Measurements from ENCODE around the gene D2HGDH.
"Not testable (repeated sequence)": the region's sequence is repeated elsewhere in the genome, so short reads cannot be mapped to it uniquely, and the experiment has no call there.

D2HGDH gene

DNA sequence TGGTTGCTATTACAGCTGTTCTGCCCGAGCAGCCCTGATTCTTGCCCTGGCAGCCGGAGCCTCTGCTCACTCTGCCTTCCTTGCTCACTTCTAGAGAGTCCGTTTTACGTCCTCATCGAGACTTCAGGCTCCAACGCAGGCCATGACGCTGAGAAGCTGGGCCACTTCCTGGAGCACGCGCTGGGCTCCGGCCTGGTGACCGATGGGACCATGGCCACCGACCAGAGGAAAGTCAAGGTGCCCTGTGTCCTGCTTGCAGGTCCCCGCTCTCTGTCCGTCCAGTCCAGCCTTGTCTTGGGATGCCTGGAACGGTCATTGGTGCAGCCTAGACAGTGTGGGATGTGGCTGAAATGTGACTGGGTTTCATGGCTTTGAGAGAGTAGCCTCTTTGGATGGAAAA is 16.7 kb downstream of the D2HGDH start:
- DNase-seq = no peak

DNA sequence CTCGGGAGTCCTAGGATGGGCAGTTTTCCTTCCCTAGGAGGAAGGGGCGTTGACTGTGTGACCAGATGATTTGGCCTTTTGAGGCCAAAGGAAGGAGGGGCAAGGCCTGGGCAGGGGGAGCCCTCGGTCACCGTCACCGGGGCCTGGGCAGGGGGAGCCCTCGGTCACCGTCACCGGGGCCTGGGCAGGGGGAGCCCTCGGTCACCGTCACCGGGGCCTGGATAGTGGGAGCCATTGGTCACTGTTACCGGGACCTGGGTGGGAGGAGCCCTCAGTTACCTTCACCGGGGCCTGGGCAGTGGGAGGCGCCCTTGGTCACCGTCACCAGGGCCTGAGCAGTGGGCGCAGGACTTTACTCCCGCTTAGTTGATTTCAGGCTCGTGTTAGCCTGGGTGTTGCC is 17.3 kb downstream of the D2HGDH start:
- no peak for DNase-seq

- DNase-seq = no peak
Observed at GRCh38 chr2:241752253-241752652, 17.8 kb downstream of the D2HGDH start.

DNA sequence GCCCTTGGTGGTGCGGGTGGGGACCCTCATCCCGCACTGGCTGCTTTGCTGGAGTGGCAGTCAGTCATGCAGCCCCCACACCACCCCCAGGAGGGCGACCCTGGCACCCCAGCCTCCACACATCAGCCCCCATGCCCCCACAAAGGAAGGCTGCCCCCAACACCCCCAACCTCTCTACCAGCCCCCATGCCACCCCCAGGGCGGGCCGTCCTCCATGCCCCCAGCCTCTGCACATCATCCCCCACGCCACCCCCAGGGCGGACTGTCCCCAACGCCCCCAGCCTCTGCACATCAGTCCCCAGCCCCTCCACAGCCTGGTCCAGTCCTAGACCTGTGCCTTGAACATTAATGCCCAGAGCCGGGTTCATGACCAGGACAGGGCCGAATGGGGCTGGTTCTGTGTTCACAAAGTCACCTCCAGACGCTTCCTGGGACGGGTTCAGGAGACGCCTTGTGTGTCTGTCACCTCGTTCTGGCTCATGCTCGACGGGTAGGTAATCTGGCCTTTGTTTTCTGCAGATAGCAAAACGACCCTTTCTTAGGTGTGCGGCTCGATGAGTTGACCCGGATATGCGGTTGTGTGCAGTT is 18.4 kb downstream of the D2HGDH start:
- no peak for DNase-seq

DNA sequence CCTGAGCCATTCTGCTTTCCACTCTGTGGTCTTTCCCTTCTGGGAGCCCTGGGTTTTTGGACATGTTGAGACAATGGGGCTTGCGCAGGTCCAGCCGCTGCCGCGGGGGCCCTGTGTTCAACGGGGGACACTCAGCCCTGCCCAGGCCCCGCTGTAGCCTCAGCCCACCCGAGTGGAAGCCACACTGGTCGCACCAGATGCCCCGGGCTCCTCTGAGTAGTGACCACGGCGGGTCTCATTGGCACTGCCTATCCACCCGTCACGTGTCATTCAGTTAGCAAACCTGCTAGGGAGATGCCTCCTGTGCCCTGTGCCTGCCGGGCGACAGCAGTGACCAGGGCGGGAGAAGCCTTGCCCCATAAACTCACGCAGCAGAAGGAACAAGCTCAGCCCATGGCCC is 19.1 kb downstream of the D2HGDH start:
- no peak for DNase-seq

GRCh38 chr2:241754042-241754441 is 19.6 kb downstream of the D2HGDH start:
- DNase-seq = no peak

DNA sequence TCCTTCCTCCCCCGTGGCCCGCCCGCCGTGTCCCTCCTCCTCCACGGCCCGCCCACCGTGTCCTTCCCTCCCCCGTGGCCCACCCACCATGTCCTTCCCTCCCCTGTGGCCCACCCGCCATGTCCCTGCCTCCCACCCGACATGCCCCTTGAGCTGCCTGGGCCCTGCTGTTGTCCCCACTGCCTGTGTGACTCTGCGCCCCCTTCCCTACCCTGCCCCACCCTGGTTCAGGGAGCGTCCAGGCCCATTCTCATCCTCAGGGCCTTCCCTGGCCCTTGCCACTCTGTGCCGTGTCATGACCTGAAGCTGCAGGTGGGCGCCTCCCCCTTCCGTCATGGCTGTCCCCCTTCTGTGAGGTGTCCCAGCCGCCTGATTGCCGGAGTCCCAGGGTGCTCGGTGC is 20.7 kb downstream of the D2HGDH start:
- DNase-seq = no peak

- no peak for DNase-seq
Observed at GRCh38 chr2:241755777-241756176, 21.3 kb downstream of the D2HGDH start.

DNA sequence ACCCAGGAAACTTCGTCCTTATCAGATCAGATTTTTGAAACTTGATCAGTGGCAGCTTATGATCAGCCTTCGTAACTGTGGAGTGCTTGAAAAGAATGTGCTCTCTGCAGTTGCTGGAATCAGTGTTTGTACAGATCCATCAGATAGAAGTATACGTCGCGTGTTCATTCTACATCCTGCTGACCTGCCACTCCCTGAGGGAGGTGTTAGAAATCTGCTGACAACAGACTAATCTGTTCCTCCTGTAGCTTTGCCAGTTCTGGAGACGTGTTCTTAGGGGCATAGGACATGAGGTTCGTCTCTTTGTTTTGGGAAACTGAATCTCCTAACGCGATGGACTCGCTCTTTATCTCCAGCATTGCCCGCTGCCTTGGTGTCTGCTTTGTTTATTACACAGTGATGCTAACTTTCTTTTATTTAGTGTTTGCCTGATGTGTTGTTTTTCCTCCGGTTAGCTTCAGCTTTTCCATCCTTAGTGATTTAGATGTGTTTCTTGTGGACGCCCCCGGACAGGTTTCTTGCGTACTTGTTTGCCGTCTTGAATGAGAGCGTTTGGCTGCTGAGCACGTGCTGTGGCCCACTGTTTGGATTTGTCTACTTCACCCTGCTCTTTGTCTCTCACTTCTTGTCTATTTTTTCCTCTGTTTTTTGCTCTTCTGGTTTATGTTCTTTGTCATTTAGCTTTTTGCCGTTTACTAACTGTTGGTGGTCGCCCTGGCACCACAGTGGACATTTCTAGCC is 24.8 kb downstream of the D2HGDH start:
- DNase-seq = no peak

GRCh38 chr2:241759893-241760292 is 25.5 kb downstream of the D2HGDH start:
- not testable (repeated sequence) for DNase-seq

DNA sequence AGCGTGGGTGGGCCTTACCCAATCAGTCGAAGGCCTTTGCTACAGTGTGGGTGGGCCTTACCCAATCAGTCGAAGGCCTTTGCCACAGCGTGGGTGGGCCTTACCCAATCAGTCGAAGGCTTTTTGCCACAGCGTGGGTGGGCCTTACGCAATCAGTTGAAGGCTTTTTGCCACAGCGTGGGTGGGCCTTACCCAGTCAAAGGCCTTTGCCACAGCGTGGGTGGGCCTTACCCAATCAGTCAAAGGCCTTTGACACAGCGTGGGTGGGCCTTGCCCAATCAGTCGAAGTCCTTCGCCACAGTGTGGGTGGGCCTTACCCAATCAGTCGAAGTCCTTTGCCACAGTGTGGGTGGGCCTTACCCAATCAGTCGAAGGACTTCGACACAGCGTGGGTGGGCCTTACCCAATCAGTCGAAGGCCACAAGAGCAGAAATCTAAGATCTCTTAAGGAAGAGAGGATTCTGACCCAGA is 25.9 kb downstream of the D2HGDH start:
- no peak for DNase-seq

DNA sequence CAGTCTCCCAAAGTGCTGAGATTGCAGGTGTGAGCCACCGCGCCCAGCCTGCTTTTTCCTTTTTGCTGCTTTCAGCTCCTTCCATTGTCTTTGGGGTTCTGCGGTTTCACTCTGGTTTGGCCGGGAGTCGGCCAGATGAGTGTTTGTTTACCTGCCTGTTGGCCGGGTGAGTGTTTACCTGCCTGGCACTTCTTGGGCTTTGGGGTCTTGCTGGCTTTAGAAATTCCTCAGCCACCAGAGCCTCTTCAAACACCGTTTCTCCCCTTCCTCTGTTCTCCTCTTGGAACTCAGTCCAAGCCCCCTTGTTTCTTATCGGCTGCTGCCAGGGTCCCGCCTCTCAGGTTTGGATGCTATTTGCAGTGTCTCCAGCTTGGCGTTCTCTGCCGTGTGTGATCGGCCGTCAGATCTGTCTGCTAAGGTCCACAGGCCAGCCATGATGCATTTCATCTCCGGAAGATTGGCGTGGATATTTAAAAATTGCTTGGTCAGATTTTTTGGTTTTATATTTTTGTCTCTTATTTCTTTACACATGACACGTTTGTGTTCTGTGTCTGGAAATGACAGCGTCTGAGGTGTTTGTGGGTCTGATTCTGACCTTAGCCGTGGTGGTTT is 28.0 kb downstream of the D2HGDH start:
- DNase-seq = no peak

DNA sequence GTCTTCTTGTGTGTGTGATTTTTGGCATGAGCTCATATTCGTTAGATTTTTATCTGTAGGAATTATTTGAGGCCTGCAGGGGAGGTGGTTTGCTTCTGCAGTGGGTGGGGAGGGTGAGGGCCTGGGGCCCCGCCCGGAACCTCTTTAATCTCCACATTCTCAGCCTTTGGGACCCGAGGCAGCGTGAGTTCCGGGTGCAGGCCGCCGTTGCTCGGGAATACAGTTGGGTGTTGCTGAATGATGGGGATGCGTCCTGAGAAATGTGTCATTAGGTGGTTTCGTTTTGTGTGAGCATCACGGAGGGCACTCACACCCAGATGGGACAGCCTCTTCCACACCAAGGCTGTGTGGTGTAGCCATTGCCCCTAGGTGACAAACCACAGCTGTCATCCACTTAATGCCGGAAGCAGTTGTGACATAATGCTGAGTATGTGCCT is 28.5 kb downstream of the D2HGDH start:
- no peak for DNase-seq

DNA sequence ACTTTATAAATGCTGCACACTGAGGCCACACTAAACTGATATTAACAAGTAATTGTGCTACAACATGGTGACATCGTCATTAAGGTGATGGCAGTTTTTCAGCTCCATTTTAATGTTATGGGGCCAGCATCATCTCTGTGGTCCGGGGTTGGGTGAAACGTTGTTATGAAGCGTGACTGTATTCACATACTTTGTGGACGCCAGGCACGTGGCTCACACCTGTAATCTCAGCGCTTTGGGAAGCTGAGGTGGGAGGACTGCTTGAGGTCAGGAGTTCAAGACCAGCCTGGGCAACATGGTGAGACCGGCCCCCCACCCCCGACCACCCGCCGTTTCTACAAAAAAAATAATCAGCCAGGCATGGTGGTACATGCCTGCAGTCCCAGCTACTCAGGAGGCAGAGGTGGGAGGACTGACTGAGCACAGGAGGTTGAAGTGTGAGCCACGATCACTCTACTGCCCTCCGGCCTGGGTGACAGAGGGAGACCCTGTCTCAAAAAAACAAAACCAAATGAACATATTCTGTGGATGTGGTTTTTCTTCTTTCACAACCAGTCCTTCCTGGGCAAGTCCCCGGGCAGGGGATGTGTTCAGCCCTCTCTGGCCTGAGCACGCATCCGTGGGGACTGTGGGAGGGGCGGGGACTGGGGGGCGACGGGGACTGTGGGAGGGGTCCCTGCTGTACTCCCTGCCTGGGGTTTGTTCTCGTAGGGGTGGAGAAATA is 29.3 kb downstream of the D2HGDH start:
- no peak for DNase-seq

GRCh38 chr2:241764275-241765241 is 30.1 kb downstream of the D2HGDH start:
- no peak for DNase-seq

DNA sequence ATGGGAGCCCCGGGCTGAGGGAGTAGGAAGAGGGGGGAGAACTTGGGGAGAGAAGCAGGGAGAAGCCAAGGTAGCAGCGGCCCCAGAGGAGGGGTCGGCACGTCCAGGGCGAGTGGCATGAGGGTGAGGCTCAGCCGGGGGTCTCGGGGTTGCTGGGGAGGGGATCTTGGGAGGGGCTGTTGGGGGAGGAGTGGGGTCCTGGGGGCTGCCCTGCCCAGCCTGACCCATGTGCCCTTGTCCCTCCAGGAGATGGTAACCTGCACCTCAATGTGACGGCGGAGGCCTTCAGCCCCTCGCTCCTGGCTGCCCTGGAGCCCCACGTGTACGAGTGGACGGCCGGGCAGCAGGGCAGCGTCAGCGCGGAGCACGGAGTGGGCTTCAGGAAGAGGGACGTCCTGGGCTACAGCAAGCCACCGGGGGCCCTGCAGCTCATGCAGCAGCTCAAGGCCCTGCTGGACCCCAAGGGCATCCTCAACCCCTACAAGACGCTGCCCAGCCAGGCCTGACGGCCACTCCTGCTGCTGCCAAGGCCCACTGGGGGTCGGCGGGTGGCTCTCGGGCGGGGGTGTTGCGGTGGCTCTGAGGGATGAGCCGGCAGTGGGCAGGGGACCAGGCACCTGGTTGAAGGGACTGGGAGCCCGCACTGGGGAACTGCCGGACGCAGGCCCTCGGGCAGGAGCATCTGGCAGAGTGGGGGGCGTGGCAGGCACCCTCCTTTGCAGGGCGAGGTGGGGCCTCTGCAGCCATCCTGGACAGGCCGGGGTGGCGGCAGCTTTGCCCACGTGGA is 33.2 kb downstream of the D2HGDH start:
- no peak for DNase-seq

GRCh38 chr2:241768251-241768711 is 33.9 kb downstream of the D2HGDH start:
- DNase-seq = no peak

GRCh38 chr2:241768850-241769249 is 34.4 kb downstream of the D2HGDH start:
- DNase-seq = no peak

DNA sequence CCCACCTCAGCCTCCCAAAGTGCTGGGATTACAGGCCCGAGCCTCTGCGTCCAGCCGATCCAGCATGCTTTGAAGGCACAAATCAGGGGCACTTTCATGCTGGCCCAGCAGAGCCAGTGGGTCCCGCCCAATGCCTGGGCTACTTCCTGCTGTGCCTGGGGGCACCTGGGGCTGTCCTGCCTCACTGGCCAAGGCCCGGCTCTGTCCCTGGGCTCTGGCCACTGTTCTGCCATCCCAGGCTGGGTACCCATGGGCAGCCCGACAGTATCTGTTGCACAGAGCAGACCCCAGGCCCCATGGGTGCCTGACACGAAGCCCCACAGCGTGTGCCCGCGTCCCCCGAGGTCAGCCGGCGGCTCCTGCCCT is 35.4 kb downstream of the D2HGDH start:
- no peak for DNase-seq

GRCh38 chr2:241770185-241770935 is 35.9 kb downstream of the D2HGDH start:
- no peak for DNase-seq

DNA sequence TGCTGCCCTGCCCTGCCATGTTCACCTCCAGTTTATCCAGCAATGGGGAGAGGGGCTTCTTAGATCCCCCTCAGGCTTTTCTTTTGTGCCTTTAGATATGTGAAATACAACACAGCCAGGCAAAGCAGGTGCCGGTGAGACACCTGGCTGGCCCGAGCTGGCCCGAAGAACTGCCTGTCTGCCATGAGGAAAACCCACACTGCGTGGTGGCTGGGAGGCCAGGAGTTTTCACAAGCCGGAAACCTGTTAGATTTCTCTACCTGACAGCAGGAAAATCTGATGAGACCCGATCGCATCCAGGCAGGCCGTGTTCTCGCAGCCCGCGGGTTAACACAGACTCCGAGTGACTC is 36.5 kb downstream of the D2HGDH start:
- no peak for DNase-seq
